SH-SY5Y (cell line): ENCODE data around the gene MPDZ.

ENCODE experiments used
- GATA2 ChIP-seq: IDR thresholded peaks from 2 replicates; pipeline ENCODE4 v1.6.1; 2011; ENCODE audit warnings: mild to moderate bottlenecking, low read depth, low read length
- GATA3 ChIP-seq: IDR thresholded peaks from 2 replicates; pipeline ENCODE4 v1.6.1; 2011; ENCODE audit warnings: low read depth, mild to moderate bottlenecking, low read length, moderate library complexity

DNA sequence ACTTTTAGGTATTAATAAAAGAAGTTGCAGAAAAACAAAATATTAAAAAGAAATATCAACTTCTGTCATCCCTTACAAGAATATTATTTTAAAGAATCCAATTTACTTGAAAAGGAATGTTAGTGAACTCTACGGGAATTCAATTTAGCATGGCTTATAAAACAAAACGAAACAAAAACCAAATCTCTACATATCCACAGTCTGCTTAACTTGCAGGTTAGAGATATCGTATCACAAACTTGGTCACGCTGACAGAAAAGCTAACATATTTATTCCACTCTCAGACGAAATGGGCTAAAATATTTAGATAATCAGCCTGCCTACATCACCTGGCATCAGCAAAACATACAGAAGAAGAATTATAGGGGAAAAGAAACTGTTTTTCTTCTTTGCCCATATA lies 92.7 kb downstream of the MPDZ start:
- TF ChIP-seq GATA2 (no peak), GATA3 (no peak)
